Right lobe of liver (tissue), 6 donors: ENCODE measurements around the gene ANAPC4. TPM values are rescaled to one million over a fixed set of nuclear protein-coding genes. Genes with fewer than 3 reads are reported as not detected.

Experiments
- ATAC-seq, 4 donors: fragments of 200-7000 bp; cut with Tn5 transposase; one replicate each; pipeline ENCODE4 v1.9.1; 2020; ENCODE audit warnings: mild to moderate bottlenecking in 4 of 4, moderate library complexity in 4 of 4
- DNase-seq, 3 donors: peaks; one replicate each; pipeline ENCODE4 v3.0.0-alpha.2; 2020
- H3K27ac ChIP-seq, 3 donors: fragments of 200-600 bp; one replicate each; pipeline ENCODE4 v1.8.0; 2022
- H3K27me3 ChIP-seq, 2 donors: fragments of 200-600 bp; one replicate each; pipeline ENCODE4 v1.8.0; 2022
- H3K36me3 ChIP-seq, 4 donors: fragments of 200-600 bp; sonication (generic) in 1 of 4; one replicate each; pipeline versions ENCODE4 v1.5.1 to v1.8.0; 2017 to 2022; ENCODE audit warnings: control low read depth in 1 of 4
- H3K4me1 ChIP-seq, 4 donors: fragments of 200-600 bp; sonication (generic) in 1 of 4; one replicate each; pipeline versions ENCODE4 v1.5.1 to v1.8.0; 2017 to 2022; ENCODE audit warnings: control low read depth in 1 of 4
- H3K4me3 ChIP-seq, 3 donors: fragments of 200-600 bp; one replicate each; pipeline ENCODE4 v1.8.0; 2022
- H3K9me3 ChIP-seq, 4 donors: fragments of 200-600 bp; sonication (generic) in 1 of 4; one replicate each; pipeline versions ENCODE4 v1.5.1 to v1.8.0; 2017 to 2022; ENCODE audit warnings: control low read depth in 1 of 4
- POLR2A ChIP-seq: fragments of 450-650 bp; IDR thresholded peaks from one replicate; pipeline ENCODE4 v1.6.1; 2017; ENCODE audit warnings: antibody characterized with exemption, mild to moderate bottlenecking
- WGBS: methylation state at CpG from one replicate; pipeline ENCODE4 v1.1.6; 2018; ENCODE audit warnings: low coverage, low lambda C conversion rate; ENCODE audit not compliant: insufficient coverage; ENCODE audit errors: missing lambda C conversion rate; 5-methylcytosine and 5-hydroxymethylcytosine counted together
- intact Hi-C, 2 donors: fragments of 100-400 bp; cut with DNase I; formaldehyde crosslinking; loops; one replicate each; pipeline versions ENCODE4 v1.11.2 to v1.14.1; 2022
- total RNA-seq, 6 experiments: library from RNA; depleted of rRNA in 2 of 6; stranded (reverse); fragments of >200 nt in 2 of 6; fragmentation: NEBNext Ultra II Directional in 3 of 6; extraction: Animal tissue kit (Norgen Biotek cat#: 25700) in 3 of 6; gene quantifications; one replicate each; pipeline versions ENCODE4 v1.1.0 to v1.2.4, GENCODE V29; 2016 to 2023
- TF ChIP-seq, protein P1 (sequence below), 4 donors: fragments of 200-600 bp in 3 of 4; fragments of 450-650 bp in 1 of 4; IDR thresholded peaks; one replicate each; pipeline versions ENCODE4 v1.5.1 to v1.8.0; 2016 to 2022; ENCODE audit warnings: antibody characterized with exemption in 4 of 4, mild to moderate bottlenecking in 2 of 4
- donor health status: DM: no; HTN: yes; CAD: no.
- donor health status: DM: no; HTN: no; CAD: no.
- donor health status: DM: no; HTN: no; CAD: no.
- donor health status: DM: no; HTN: yes; CAD: no.
- donor health status: DM: no; HTN: yes; CAD: no.

Gene ANAPC4
- total RNA-seq, 6 experiments from 2014 or later: 7.2 to 13.9 (median 11.4) TPM

DNA sequence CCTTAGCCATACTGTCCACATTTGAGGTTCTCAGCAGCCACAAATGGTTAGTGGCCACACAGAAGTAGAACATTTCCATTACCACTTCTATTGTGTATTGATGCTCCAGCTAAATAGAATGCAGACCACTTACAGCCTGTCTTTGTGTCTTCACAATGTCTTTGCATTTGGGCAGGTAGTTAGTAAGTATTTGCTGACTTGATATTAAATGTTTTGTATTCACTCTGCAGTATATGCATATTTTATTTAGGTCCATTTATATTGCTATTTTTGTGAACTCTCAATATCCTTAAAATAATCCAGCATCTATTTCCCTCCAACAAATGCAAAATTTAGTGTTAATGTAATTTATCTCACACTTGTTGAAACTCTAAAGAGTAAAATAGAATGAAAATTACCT, 26.6 kb downstream of the ANAPC4 start:
- no peaks in the 10 kb centered on the region for H3K9me3 ChIP-seq
- intact Hi-C loops: no loop called here
- TF ChIP-seq, protein P1, sequence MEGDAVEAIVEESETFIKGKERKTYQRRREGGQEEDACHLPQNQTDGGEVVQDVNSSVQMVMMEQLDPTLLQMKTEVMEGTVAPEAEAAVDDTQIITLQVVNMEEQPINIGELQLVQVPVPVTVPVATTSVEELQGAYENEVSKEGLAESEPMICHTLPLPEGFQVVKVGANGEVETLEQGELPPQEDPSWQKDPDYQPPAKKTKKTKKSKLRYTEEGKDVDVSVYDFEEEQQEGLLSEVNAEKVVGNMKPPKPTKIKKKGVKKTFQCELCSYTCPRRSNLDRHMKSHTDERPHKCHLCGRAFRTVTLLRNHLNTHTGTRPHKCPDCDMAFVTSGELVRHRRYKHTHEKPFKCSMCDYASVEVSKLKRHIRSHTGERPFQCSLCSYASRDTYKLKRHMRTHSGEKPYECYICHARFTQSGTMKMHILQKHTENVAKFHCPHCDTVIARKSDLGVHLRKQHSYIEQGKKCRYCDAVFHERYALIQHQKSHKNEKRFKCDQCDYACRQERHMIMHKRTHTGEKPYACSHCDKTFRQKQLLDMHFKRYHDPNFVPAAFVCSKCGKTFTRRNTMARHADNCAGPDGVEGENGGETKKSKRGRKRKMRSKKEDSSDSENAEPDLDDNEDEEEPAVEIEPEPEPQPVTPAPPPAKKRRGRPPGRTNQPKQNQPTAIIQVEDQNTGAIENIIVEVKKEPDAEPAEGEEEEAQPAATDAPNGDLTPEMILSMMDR (IDR thresholded peaks at IDR 0.05): no peak
- no peak for TF ChIP-seq POLR2A
- H3K4me3 ChIP-seq: no peak overlapping the region
- ATAC-seq (no peak), DNase-seq (no peak)
- H3K4me1 ChIP-seq: peaks cover 0 to 6% (median 0%) of the 10 kb centered on the region in 4 donors
- no peak overlapping the region for H3K27ac ChIP-seq
- H3K36me3 ChIP-seq: peaks cover 0 to 38% (median 3%) of the 10 kb centered on the region in 4 donors
- no peaks in the 10 kb centered on the region for H3K27me3 ChIP-seq

DNA sequence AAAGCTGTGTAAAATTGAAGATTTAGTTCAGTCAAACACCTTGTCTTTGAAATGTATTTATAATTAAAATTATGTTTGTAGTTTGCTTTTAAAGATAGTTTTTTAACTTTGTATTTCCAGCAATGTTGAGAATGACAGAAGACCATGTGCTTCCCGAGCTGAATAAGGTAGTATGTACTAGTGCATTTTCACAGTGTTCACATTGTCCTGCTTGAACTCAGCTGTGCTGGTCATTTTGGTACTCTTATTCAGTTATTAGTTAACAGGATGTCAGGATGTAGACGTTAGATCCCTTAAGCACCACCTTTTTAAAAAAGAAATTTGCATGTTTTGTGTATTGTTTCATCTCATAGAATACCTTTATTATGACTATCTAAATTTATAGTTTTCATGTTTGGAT, 28.4 kb downstream of the ANAPC4 start:
- H3K4me3 ChIP-seq: no peak overlapping the region
- ATAC-seq (peak in 2 of 4 donors; percentile 41 to 52), DNase-seq (no peak)
- TF ChIP-seq POLR2A: no peak
- TF ChIP-seq, protein P1 (IDR thresholded peaks at IDR 0.05): no peak
- 65% methylated on average over 2 of the region's 2 CpGs for WGBS
- intact Hi-C loops: no loop called here
- H3K9me3 ChIP-seq: no peaks in the 10 kb centered on the region
- H3K36me3 ChIP-seq: peaks cover 0 to 55% (median 5%) of the 10 kb centered on the region in 4 donors
- H3K27me3 ChIP-seq: no peaks in the 10 kb centered on the region
- H3K27ac ChIP-seq: peak overlapping the region in 1 of 3 donors; percentile 26
- H3K4me1 ChIP-seq: peaks cover 0 to 6% (median 0%) of the 10 kb centered on the region in 4 donors

DNA sequence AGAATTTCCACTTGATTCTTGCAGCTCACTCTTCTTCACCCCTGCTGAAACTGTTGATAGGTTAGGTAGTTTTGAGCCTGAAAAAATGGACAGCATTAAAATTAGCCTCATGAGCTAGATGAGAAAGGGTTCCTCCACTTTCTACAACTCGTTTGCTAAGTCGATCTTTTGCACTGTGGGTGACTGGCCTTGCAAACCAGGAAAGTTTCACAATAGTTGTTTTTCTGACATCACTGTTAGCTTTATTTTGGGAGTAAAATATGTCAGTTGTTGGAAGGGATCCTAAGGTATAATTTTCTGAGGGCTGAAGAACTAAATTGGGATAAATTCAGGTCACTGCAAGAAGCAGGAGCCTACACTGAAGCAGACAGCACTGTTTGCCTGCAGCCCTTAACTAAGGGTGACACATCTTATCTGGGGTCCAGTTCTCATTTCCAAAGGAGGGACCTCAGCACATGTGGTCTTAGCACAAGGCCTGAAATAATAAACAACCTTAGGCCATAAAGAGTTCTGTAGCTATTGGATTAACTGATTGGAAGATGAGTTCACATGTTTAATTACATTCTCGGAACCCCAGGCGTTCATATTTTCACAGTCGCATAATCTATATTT, 29.1 kb downstream of the ANAPC4 start:
- H3K27ac ChIP-seq: peak overlapping the region in 2 of 3 donors; percentile 20 to 26
- H3K27me3 ChIP-seq: no peaks in the 10 kb centered on the region
- intact Hi-C loops: no loop called here
- TF ChIP-seq, protein P1 (IDR thresholded peaks at IDR 0.05): no peak
- no peak for TF ChIP-seq POLR2A
- H3K36me3 ChIP-seq: peaks cover 0 to 53% (median 5%) of the 10 kb centered on the region in 4 donors
- peak; percentile 64 to 95 (median 86) for ATAC-seq
- DNase-seq: no peak
- H3K9me3 ChIP-seq: no peaks in the 10 kb centered on the region
- H3K4me1 ChIP-seq: peaks cover 0 to 6% (median 0%) of the 10 kb centered on the region in 4 donors
- H3K4me3 ChIP-seq: no peak overlapping the region
- WGBS: 77% methylated on average over 5 of the region's 5 CpGs

DNA sequence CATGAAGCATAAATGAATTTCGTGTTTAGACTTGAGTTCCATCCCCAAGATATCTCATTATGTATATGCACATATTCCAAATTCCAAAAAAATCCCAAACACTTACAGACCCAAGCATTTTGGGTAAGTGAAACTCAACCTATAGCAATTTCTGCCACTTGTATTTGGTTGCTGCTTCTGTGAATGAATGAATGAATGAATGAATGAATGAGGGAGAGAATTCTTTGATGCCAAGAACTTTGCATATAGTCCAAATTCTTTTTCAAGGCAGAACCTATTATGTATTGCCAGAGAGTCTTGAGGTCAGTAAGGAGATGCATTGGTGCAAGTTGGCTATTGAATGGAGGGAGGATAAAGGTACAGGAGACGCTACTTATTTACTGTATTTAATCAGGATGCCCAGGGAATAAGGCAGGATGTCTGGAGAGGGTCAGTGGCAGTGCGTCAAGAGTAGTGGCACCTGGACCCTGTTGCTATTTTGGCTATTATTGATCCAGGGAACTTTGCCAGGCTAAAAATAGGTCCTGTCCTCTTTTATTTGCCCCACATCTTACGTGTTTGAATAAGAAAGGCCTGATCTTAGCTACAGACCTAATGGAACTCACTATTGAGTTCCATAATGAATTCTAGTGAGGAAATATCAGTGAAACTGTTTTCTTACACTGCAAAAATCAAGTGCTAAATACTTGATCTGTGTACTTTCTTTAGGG, 33.9 kb downstream of the ANAPC4 start:
- Histone ChIP-seq H3K36me3 (peaks cover 0 to 38% (median 12%) of the 10 kb centered on the region in 4 donors), H3K27me3 (no peaks in the 10 kb centered on the region), H3K4me3 (no peak overlapping the region), H3K9me3 (no peaks in the 10 kb centered on the region), H3K27ac (no peak overlapping the region), H3K4me1 (peaks cover 0 to under 1% (median 0%) of the 10 kb centered on the region in 4 donors)
- TF ChIP-seq, protein P1 (IDR thresholded peaks at IDR 0.05): no peak
- no peak for TF ChIP-seq POLR2A
- WGBS: 47% methylated on average over 4 of the region's 4 CpGs
- intact Hi-C loops: no loop called here
- no peak for DNase-seq
- ATAC-seq: peak; percentile 56 to 88 (median 76)
